Measurements from ENCODE around the gene NLGN4X.
"Not testable (repeated sequence)": the region's sequence is repeated elsewhere in the genome, so short reads cannot be mapped to it uniquely, and the experiment has no call there.

Gene NLGN4X

DNA sequence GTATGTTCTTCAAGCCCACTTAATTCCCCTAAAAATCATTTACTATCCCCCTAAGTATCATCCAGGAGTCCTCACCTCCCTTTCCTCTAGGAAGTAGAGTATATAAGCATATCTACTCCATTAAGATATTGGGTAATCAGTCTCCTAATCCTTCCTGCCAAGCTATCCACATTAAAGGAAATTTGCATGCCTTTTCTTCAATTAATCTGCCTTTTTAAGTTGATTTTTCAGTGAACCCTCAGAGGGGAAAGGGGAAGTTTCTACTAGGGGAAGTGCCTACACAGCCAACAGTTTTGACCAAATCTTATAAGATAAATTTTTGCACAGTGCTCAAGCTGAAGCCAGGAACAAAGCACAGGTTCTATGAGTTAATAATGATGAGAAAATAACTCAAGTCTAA, 222.8 kb downstream of the NLGN4X start:
- no peak for DNase-seq (ENCODE audit: low spot score)

DNA sequence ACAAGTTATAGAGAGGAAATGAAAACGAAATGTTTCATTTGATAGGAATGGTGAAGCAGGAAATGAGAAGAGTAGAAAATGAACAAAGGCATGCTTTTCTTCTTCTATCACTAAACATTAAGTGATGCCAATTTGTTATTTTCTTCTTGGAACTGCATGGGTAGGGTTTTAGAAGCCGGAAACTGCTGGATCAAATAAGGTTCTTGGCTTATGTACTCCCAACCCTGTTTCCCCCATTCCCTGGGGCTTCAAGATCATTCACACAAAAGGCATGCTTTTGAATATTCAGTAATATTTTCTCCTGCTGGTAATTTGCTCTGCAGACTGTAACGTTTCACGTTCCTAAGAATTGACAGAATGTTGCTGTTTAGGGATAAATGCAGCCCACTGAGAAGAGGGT, 224.1 kb downstream of the NLGN4X start:
- DNase-seq (ENCODE audit: low spot score), result no peak

DNA sequence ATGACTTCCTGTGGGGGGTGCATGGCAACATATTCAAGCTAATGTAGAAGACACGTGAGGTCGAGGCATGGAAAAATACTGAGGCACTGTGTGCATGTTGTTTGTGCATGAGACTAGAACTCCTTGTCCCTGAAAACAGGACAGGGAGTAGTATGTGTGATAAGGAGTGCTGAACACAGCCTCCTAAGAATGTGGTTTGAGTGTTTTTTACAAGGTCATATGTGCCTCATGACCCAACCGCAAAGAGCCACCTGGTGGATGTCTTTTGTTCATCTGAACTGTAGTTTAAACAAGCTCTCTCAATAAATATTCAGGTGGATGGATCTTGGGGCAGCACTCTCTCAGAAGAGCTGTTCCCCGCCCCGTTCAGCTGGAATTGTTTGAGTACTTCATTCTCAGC, 226.6 kb downstream of the NLGN4X start:
- no peak for DNase-seq (ENCODE audit: low spot score)

DNA sequence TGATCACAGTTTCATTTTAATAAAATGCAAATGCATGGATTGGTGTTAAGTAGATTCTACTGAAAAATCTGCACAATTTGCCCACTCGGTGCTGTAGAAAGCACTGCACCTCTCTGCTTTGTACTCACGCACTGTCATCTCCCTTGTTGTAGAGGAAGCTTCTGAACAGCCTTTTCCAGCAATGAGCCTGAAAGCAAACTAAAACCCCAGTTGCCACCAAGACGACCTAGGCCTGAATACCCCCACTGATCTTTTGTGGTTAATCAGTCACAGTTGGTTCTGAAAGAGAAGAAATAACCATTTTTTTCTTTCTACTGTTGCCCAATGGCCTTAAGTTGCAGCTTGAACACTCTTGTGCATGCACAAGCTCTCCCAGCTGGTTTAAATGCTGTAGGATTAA, 229.8 kb downstream of the NLGN4X start:
- no peak for DNase-seq (ENCODE audit: low spot score)

DNA sequence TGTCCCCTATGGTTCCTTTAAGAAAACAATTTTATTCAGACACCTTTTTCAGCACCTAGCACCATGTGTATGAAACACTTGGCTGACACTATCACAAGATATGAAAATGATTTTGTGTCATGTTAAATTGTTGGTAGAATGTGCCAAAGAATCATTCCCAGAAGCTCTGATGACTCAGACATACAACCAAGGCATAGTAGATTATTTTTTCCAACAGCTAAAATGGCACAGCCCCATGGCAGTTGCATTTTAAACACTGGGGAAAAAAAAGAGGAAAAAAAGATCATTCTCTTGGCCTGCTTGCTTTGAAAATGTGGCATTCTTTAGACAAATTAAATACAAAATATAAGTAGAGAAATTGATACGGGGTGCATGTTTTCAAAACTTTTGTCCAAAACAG, 230.2 kb downstream of the NLGN4X start:
- DNase-seq (ENCODE audit: low spot score), result no peak

DNA sequence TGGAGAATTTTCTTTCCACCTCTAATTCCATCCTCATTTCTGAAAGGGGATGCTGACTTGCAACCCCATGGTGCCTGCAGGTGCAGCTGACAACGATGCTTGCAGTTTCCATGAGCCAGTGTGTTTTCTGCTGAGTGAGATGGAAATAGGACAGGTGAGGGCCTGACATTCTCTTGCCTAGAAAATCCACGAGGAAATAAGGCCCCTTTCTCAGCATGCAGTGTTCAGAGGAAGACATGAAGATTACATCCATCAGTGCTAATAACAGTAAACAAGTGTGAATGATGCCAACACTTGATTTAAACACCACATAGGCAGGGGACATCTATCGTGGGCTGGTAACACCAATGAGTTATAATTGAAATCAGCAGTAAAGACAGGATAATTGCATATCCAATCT, 237.3 kb downstream of the NLGN4X start:
- DNase-seq (ENCODE audit: low spot score), result no peak

DNA sequence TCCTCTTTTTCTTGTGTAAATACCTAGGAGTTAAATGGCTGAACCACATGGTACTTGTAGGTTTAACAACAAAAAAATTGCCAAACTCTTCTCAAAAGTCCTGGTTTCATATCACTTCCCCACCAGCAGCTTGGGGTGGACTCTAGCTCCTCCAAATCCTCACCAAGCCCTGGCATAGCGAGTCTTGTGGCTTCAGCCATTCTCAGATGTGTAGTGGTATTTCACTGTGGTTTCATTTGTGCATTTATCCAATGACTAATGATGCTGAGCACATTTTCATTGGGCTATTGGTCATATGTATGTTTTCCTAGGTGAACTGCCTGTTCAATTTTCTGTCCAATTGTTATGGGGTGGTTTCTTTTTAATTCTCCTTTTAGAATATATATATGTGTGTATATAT, 249.3 kb downstream of the NLGN4X start:
- no peak for DNase-seq (ENCODE audit: low spot score)

DNA sequence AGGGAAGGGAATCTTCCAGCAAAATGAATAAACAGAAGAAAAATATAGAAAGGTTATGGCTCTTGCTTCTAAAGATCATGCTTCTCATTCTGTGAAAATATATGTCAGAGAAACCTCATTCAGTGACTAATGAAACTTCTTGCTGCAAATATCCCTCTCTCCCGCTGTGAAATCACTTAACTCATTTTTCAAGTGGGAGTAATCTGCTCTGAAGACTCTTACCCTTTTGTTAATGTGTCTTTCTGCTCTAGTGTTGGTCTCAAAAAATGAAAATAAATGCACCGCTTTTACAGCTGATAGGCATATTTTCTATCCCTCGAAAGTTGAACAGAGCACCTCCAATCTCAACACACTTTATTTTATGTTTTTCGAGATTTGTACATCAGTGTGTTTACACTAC, 252.3 kb downstream of the NLGN4X start:
- DNase-seq (ENCODE audit: low spot score), result no peak

DNA sequence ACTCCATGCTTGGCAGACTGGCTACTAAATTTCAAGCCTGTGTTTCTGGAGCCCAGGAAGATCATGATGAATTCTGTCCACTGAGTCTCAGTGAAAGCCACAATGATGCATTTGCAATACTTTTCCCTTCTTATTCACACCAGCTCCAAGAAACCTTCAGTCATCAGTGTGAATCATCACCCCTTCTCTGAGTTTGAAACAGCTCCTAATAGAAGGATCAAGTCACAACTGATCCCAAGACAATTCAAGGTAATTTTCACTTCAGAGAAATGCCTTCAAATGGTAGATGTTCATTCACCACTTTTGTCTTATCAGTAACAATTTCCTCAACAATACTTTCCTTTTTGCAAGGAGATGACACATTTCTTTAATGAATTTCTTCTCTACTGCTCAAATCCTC, 257.4 kb downstream of the NLGN4X start:
- no peak for DNase-seq (ENCODE audit: low spot score)

DNA sequence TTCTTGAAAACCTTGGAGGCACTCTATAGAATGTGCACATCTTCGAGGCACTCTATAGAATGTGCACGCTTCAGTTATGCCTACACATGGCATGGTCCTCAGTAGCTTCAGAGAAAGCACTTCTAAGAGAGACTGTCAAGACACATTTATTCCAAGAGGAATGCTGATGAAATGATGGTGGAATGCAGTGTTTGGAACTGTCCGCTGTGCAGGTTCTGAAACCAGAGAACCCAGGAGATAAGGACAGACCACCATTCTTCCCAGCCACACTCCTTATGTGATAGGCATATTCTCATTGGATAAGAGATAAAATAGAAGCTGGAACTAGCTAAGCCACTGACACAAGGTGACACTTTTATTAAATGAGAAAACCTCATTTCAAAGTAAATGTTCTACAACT, 263.3 kb downstream of the NLGN4X start:
- no peak for DNase-seq (ENCODE audit: low spot score)

DNA sequence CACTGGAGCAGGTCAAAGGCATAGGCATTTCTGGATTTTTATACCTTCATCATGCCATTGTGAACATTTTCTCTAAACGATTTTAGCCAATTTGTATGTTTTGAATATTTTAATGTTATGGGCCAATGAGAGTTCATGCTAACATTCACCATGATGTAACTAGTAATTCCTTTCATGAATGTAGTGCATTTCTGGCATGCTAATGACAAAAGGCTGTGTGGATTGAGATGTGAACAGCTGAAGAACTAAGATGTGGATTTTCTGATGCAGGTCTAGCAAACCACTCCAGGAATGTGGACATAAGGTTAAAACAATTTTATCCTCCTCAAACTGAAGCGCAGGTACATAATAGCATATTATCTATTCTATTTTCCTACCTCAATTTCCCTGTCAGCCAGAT, 269.4 kb downstream of the NLGN4X start:
- DNase-seq (ENCODE audit: low spot score), result no peak

DNA sequence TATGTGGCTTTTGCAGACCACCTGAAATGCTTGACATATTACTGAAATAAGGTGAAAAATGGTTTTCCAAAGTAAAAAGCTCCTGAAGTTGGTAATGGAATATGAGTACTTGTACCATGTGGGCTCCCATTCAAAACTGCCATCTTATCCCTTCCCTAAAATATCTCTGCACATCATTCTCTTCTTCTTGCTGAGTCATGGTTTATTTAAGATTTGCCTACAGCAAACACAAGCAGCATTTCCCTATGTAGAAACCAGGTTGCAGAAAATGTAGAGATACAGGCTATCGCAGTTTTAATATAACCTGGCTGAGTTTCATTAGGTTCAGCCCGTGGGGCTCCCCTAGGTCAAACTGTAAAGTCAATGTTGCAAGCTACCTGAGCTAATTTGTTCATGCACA, 270.1 kb downstream of the NLGN4X start:
- DNase-seq (ENCODE audit: low spot score), result no peak

DNA sequence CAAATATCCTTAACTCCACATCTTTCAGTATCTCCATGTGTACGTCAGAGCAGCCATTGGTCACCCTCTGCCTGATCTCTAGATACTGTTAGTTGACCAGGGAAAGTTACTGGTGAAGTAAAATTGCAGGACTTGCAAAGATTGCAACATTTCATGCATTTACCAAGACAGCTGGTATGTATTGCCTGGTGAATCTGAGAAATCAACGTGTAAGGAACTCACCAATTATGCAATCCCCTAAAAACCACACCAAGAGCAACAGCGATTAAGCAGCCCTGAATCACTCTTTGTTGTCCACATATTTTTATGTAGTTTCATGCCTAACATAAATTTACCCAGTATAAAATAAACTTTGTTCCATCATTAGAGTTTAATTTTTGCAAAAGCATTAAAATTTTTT, 271.2 kb downstream of the NLGN4X start:
- no peak for DNase-seq (ENCODE audit: low spot score)

DNA sequence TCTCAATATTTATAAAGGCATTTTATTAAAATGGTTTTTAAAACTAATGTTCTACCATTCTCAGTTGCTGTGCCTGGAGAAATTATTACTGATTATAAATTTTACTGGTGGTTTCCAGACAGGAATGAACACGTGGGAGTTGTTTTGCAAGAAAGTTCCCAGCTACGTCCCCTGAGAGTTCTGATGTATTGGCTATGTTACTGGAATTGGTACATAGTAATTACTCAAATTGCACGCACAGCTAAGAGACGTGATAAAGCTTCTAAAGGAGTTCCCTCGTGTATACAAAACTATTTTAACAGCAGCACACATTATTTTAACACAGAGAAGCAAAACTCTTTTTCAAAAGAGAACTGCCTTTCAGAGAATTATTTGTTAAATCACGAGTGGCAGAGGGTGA, 292.2 kb downstream of the NLGN4X start:
- no peak for DNase-seq (ENCODE audit: low spot score)

DNA sequence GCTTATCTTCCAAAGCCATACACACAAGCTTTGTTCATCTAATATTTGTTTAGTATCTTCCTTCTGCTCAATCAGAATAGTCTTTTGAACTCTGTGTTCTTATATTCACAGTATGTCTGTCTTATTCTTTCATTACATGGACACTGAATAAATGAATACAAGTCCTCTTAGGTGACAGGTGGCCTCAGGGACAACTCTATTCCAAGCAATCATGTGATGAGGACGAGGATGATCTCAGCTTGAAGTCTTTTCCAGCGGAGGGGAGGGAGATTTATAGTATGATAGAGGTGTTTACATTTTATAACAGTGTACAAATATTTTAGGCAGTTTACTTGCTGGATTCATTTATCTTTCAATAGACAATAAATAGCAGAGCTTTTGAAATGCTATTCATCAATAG, 300.4 kb downstream of the NLGN4X start:
- DNase-seq (ENCODE audit: low spot score), result no peak

DNA sequence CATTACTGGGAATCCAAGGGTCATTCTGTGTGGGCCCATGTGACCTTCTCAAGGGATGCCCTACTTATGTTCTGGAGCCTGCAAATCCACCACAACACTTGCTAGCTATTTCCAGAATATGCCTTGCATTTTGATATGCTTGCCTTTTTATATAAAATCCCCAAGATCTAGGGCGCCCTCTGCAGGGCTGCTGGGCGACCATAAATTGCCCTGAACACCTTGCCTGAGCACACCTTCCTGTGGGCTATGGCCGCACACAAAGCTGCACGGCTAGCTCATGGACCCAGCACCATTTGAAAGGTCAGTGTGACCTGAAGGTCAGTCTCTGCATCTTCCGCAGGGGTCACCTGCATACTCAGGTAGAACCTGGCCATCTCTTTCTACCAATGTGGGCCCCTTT, 311.7 kb downstream of the NLGN4X start:
- DNase-seq (ENCODE audit: low spot score), result no peak

DNA sequence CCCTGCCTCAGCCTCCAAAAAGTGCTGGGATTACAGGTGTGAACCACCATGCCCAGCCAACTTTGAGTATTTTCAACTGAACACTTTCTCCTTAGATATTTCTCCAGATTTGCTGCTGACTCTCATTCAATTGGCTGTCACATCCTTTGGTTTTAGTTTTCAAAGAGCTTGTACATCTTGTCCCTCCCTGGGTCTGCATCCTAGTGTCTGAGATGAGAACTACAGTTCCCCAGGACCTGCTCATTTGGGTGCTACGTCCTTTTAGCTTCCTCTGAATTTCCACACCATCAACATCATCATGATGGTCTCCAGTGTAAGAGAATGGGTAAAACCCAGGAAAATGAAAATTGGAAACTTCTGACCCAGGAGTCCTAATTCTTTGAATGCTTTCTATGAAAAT, 312.9 kb downstream of the NLGN4X start:
- no peak for DNase-seq (ENCODE audit: low spot score)

DNA sequence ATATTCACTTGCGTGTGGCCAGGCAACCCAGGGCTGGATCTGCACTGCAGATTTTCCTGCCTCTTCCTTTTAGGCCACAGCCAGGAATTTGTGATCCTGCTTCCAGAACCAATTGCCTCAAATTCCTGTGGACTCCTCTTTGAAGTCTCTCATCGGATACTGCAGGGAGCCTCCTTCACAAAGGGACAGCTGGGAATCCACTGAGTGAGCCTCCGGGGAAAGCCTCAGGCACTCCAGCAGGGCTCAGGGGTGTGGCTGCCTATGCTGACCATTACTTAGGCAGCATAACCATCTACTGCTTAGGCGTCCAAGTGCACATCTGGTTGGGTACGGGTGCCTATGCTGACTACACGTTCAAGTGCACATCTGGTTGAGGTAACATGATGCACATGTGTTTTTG, 321.5 kb downstream of the NLGN4X start:
- no peak for DNase-seq (ENCODE audit: low spot score)

DNA sequence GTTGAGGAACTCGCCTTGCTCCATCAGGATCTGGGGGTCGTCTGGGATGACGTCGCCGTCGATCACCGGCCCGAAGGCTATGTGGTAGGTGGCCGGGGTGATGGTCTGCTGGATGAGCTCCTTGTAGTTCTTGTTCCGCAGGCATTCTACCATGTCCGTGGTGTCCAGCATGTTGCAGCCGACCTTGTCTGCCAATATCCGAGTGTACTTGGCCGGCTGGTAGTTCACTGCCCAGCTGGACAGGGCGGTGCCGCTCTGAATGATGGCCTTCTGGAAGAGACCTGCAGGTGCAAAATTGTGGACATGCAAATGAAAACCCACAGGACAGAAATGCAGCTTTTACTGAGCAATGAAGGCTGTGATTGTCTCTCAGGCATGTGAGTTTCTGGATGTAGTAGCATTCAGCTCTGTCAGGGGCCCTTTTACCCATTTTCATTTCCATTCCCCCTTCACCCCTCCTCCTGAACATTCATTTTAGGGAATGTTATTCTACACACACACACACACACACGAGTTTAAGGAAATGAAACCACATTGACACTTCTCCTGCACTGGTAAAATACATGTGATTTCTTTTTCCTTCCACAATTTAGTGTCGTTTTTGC, 325.0 kb downstream of the NLGN4X start:
- not testable (repeated sequence) for DNase-seq (ENCODE audit: low spot score)

DNA sequence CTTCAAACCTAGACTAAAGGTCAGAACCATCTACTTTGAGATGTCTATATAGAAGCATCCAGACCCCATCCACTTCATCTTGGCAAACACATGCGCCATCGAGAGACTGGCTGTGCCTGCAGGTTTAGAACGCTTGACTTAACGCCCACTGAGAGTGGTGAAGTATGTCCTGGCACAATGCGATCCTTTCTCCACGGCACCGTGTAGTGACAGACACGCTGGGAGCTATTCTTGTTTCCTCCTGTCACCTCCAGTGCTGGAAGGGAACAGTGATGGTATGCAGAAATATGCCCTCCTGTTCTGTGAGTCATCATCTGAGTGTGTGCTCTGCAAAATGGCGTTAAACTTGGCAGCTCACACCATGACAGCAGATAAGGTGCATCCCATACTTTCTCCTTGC, 330.2 kb downstream of the NLGN4X start:
- no peak for DNase-seq (ENCODE audit: low spot score)

DNA sequence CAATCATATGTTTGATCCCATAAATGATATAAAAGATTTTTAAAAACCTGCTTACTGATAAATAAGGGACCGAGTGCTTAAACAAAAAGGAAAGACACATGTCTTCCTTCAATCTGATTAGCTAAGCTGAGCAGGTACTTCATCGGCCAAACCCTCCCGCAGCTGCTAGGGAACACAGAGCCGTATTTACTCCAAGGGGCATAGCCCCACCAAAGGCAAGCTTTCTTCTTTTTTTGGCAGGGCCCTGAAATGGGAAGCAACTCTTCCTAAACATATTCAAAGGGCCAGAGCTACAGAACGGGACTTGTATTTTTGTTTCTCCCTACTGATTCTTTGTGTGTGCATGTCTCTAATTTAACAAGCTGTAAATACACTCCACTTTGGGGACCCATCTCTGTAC, 337.3 kb downstream of the NLGN4X start:
- no peak for DNase-seq (ENCODE audit: low spot score)

DNA sequence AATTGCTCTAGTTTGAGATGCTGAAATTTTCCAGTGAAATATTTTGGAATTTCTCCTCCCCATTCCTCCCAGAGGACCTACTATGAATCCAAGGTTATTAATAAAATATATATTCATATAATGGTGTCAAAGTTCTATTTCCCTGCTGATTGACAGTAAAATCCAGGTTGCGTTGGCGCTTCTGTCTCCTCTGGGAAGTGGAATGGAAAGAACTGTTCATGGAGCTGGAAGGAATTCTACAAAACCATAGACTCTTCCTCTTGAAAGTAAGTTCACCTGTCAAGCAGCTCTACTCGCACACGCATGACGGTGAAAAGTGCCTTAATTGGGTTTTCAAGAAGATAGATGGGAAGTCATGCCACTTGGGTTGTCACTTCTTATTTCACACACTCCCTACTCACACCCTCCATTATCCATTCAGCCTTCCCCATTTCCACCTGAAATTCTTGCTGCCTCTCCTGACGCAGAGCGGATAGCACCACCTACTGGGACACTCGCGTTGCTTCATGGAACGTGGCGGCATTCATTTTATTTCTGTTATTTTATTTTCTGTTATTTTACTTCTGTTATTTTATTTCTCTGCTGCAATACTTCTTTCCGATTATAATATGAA, 351.6 kb downstream of the NLGN4X start:
- DNase-seq (ENCODE audit: low spot score), result no peak

DNA sequence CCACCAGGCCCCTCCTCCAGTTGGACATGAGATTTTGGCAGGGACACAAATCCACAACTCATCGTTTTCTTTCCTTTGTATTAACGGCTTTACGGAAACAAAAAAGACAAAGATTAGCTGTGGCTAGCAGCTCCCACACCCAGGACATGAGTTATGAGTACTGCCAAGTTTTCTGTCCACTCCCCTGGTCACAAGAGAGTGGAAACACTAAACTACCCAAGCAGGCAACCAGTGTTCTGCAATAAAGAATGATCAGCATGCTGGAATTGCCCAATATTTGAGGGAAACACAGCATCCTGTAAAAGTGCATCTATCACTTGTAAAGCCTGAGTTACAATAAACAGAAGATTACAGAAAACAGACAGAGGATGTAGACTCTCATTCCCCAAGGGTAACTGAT, 358.4 kb downstream of the NLGN4X start:
- no peak for DNase-seq (ENCODE audit: low spot score)

DNA sequence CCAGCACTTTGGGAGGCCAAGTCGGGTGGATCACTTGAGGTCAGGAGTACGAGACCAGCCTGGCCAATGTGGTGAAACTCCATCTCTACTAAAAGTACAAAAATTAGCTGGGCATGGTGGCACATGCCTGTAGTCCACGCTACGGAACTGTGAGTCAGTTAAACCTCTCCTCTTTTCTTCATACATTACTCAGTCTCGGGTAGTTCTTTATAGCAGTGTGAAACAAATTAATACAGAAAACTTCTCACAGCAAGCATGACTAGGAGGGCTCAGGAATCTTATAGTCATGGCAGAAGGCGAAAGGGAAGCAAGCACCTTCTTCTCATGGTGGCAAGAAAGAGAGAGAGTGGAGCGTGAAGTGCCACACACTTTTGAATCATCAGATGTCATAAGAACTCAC, 358.9 kb downstream of the NLGN4X start:
- no peak for DNase-seq (ENCODE audit: low spot score)

DNA sequence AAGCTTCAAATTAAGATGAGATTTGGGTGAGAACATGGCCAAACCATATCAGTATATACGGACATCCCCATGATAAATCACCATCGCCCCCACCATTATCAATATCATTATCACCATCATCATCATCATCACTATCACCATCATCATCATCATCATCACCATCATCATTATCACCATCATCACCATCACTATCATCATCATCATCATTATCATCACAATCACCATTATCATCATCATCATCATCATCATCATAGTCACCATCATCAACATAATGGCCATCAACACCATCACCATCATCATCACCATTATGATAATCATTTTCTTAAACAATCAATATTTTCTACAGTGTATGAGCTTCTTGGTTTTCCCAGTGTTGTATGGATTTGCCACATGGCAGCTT, 360.9 kb downstream of the NLGN4X start:
- no peak for DNase-seq (ENCODE audit: low spot score)
